Skin of body (tissue), 2 donors: ENCODE measurements around the gene DNAJC24. TPM values are rescaled to one million over a fixed set of nuclear protein-coding genes. Genes with fewer than 3 reads are reported as not detected.
"Not testable (repeated sequence)": the region's sequence is repeated elsewhere in the genome, so short reads cannot be mapped to it uniquely, and the experiment has no call there.

ENCODE experiments used
- DNase-seq: peaks from one replicate; lab custom pipeline; 2025; lab: John Stamatoyannopoulos, UW
- total RNA-seq: library from RNA; depleted of rRNA; stranded (reverse); fragments of >200 nt; gene quantifications from one replicate; pipeline ENCODE4 v1.2.3, GENCODE V29; 2014

DNAJC24 gene, protein sequence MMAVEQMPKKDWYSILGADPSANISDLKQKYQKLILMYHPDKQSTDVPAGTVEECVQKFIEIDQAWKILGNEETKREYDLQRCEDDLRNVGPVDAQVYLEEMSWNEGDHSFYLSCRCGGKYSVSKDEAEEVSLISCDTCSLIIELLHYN
- 14.7 TPM for total RNA-seq

DNA sequence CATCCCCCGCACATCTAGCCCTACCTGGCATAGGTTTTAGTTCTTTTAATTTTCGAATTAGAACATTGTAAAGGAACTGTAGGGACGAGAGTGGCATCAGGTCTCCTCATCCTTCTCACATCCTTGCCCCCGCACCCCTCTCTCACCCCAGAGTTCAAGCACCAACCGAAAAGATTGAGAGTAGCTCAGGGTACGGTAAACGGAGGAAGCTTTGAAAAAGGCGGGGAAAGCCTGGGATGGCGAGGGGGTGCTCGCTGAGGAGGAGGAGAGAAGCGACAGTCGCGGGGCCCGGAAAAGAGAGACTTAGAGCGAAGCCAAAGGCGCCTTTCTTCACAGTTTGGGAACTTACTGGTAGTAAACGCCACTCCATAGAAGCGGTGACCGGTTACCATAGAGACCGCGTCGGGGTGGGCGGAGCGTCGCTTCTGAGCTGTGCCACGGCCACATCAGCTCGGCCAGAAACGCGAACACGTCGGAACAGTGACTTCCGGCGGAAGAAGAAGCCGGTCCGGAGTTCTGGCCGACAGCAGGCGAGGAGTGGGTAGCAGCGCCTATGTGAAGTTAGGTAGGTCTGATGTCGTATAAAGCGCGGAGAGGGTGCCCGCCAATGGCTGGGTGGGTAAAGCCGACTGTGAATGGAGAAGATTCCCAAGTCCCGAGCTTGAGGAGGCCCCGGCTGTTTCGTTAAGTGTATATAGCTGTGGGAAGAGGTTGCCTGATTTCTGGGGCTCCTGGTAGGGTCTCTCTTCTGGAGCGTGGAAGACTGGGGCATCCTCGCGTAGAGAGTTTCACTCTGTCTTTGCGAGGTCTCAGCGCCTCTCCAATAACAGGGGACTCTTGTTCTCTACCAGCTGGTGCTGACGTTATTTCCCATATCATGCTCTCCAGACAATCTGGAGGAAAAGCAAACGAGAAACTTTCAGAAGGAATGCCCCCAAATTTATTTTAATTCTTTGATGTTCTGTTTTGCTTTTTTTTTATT, at the start of gene DNAJC24, which contains the start of gene DCDC1:
Gene DNAJC24, plus strand, starts transcription at position 513 of the 982 bp plus-strand sequence. CDS start 889 bp downstream, outside the sequence.
Gene DCDC1, minus strand, starts transcription at position 392 of the 982 bp plus-strand sequence. CDS start 41,459 bp downstream, outside the sequence.
- DNase-seq, result peak; percentile 92

DNA sequence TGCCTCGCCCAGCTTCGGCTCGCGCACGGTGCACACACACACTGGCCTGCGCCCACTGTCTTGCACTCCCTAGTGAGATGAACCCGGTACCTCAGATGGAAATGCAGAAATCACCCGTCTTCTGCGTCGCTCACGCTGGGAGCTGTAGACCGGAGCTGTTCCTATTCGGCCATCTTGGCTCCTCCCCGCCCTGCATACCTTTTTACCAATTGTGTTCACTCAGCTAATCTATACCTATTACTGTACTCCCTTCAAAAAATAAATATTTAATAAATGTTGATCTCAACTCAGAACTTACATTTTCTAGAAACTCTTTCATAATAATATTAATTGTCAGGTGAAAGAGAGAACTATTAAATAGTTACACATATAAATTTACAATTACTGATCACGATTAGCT, 48.2 kb upstream of the DNAJC24 start:
- DNase-seq, result not testable (repeated sequence)

DNA sequence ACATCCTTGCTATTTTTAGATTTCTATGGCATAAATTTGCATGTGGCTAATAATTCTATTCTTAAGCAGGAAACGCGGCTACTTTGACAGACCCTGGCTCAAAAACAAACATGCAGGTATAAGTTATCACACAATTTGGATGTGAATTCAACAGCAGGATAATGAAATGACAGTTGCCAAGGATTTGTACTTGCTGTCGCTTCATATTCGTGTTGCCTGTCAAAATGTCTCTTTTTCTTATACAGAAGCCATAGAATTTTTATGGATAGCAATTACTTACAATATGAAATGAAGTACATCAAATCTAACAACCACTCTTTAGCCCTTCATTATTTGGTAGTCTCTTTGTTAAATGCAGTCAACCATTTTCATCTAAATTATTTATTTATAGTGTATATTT, 46.5 kb upstream of the DNAJC24 start:
- no peak for DNase-seq

DNA sequence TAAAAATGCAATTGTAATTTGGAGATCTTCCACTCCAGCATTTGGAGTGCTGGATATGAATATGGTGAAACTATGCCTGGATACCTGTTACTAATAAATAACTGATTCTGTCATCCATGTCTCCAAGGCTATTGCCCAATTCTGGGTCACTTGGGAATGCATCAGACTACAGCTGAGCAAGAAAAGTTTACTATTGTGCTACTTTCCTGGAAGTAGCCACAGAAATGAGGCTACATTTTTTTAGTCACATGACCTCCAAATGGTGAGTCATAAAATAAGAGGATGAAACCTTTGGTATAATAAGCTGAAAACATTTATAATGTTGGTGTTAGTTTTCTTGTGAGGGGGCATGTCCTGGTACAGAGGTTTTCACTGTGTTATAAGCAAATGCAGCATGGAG, 44.5 kb upstream of the DNAJC24 start:
- no peak for DNase-seq

DNA sequence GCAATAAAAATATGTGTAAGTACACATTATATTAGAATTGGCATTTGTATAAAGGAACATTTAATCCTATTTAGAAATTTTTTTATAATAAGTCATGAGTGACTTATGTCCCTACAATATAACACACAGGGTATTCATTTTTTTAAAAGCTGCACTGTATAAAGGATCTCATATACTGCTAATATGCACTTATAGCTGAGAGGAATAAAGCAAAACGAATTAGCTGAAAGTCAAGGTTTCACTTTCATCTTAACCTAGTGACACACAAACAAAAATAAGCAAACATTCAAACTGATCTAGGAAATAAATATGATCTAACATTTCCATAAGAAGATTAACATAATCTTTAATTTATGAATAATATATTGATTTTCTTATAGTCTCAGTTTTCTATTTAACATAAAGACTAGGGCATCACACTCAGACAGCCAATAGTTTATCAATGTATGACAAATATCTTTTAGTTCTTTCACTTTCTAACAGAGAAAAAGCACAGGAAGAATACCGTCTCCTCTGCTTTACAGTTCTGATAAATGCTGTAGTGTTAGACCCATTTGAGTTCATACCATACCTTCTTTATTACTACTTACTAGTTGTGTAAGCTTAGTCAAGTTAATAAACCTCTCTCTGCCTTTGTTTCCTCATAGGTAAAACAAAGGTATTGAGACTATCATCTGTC, 43.1 kb upstream of the DNAJC24 start:
- DNase-seq, result no peak

DNA sequence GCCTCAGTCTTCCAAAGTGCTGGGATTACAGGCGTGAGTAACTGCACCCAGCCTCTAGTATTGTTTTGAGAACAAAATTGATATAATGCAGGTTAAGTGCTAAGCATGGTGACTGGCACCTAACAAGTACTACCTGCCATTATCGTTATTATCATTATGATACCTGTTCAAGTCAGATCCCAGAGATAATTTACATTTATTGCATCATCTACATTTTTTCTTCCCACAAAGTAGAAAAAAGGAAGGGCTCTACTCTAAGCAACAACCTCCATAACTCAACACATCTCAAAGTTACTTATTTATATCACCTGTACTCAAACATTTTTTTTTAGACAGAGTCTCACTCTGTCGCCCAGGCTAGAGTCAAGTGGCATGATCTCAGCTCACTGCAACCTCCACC, 42.2 kb upstream of the DNAJC24 start:
- no peak for DNase-seq

DNA sequence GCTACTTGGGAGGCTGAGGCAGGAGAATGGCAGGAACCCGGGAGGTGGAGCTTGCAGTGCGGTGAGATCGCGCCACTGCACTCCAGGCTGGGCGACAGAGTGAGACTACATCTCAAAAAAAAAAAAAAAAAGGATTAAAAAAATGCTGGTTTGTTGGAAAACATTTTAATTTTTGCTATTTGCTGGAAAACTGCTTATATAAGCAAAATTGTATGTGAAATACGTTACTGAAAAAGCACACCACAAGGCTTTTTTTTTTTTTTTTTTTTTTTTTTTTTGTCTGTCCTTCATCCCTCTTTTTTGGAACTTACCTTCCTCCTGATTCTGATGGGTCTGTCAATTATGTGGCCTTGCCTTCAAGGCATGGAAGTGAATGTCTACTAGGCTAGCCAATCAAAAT, 41.0 kb upstream of the DNAJC24 start:
- no peak for DNase-seq

DNA sequence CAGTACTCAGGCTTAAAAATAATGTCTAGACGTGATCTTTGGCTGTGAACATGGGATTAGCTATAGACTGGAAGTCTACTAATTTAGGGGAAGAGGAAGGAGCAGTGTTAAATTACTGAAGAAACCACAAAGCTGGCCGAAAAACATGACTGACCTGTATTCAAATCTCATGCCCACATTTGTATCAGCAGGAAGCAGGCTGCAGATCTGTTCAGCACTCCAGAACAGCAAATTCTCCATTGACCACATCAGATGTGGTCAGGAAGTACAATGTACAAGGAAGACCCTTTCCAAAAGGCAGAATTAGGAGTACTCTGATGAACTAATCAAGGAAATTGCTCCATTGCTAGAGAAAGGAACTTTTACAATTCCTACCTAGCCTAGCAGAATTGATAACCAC, 31.9 kb upstream of the DNAJC24 start:
- DNase-seq, result no peak

DNA sequence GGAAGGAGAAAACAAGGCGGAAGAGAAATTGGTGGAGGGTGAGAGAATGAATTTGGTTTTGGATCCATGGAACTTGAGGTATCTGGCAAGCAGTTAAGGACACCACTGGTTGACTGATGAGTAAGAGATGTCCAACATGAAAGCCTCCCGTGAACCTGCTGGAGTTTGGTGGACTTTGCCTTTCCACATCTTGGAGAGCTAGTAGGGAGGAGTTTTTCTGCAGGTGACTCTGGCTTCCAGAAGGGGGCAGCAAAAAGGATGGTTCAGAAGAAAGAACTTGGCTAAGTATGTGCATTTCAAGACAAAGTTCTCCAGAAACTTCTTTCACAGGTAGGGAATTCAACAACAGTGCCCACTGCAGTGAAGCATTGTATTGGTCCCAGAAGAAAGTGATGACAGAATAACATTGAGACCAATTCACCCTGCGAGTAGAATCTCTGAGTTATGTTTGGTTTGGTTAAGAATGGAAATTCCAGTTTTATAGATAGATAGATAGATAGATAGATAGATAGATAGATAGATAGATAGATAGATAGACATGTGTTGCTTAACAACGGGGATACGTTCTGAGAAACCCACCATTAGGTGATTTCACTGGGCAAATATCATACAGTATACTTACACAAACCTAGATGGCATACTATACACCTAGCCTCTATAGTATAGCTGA, 28.6 kb upstream of the DNAJC24 start:
- no peak for DNase-seq

DNA sequence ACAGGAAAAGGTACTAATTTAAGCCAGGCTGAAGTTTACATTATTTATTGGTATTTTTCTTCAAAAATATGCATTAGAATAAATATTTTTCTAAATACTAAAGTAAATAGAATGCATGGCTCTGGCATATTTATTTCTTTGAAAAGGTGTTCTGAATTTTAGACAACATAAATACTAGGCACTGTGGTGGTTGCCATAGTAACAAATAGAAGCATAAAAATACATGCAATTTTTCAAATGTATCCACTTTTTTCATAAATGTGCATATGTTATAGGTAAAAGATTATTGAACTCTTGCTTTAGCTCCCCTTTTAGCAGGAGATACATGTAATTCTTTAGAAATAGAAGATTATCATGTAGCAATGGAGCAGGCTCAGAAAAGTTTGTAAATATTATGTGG, 18.5 kb upstream of the DNAJC24 start:
- DNase-seq, result no peak

DNA sequence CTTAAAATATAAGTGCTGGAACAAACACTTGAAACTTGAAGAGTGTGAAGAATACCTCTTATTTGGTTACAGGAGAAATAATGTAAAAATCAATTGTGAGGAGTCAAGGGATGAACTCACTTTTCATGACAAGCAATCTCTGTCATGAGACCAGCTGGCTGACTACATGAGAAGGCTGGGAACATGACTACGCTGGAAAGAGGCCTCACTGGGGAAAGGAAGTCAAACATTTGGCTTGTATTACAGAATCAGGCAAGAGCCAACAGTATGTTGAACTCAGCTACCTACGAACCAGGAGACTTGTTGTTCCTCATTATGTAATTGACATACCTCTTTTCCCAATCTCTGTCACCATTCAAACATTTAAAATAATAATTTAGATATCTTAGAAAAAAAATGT, 14.5 kb upstream of the DNAJC24 start:
- peak; percentile 12 for DNase-seq

DNA sequence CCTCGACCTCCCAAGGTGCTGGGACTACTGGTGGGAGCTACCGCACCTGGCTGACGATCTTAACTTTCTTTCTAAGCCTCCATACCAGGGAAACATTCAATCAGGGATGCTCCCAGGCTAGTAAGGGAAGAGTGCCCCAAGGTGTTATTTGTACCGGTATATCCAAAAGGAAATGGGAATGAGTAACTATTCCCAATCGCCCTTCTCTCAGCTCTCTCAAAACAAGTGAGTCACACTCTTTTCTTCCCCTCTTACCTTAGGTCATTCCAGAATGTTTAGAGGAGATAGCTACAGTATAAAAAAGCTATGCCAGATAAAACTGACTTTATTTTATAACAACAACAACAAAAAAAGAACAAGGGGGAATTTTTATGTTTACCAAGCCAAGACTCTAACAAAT, 13.8 kb upstream of the DNAJC24 start:
- DNase-seq, result no peak

DNA sequence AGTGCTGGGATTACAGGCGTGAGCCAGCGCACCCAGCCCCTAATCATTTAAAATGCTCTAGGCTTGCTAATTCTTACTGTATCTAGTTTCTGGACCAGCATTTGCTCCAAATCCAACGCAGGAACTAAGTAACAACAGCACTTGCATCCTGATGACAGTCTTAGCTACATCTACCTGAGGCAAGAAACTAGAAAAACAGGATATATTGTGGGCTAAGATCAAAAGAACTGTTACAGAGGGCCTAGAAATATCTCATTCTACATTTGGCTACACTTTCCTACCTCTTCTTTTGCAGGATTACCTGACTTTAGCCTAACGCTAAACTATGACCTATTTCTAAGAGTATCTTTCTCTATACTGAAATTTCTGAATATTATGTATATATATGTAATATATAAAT, 7.9 kb upstream of the DNAJC24 start:
- no peak for DNase-seq

DNA sequence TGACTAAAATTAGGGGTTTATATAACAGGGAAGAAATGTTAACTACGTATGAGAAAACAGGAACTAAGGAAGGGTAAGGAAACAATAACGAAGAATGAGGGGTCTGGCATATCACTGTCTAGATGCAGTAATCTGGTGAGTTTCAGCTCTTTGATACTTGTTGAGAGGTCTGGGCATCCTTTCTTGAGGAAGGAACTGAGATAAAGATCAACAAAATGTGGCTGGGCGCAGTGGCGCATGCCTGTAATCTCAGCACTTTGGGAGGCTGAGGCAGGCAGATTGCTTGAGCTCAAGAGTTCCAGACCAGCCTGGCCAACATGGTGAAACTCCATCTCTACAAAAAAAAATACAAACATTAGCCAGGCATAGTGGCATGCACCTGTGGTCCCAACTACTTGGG, 2.9 kb upstream of the DNAJC24 start:
- no peak for DNase-seq

DNA sequence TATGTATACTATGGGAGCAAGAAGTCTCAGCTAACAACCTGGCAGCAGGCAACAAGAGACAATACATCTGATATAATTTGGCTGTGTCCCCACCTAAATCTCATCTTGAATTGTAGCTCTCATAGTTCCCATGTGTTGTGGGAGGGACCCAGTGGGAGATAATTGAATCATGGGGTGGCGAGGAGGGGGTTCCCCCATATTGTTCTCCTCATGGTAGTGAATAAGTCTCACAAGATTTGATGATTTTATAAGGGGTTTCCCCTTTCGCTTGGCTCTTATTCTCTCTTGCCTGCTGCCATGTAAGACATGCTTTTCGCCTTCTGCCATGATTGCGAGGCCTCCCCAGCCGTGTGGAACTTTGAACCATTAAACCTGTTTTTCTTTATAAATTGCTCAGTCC, 6.2 kb downstream of the DNAJC24 start:
- DNase-seq, result no peak

DNA sequence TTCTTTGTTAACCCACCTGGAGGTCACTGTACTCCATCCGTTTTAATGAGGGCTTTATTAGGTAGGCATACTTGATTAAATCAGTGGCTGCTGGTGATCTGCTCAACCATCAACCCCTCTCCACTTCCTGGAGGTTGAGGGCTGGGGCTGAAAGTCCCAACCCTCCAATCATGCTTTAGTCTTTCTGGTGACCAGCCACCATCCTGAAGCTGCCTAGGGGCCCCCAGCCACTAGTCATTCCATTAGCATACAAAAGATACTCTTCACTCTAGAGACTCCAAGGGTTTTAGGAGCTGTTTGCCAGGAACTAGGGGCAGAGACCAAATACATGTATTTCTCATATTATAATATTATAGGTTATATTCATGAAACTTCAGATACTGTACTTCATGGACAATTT, 13.5 kb downstream of the DNAJC24 start:
- DNase-seq, result no peak

DNA sequence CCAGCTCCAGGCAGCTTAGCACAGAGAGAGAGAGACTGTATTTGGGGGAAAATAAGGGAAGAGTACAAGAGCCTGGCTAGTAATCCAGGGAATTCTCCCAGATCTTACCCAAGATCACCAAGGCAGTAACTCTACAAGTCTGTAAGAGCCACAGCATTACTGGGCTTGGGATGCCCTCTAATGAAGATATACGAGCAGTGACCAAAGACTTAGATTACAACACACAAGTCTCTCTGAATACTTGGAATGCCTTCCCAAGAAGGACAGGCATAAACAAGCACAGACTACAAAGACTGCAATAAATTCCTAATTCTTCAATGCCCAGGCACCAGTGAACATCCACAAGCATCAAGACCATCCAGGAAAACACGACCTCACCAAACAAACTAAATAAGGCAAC, 17.7 kb downstream of the DNAJC24 start:
- DNase-seq, result no peak

DNA sequence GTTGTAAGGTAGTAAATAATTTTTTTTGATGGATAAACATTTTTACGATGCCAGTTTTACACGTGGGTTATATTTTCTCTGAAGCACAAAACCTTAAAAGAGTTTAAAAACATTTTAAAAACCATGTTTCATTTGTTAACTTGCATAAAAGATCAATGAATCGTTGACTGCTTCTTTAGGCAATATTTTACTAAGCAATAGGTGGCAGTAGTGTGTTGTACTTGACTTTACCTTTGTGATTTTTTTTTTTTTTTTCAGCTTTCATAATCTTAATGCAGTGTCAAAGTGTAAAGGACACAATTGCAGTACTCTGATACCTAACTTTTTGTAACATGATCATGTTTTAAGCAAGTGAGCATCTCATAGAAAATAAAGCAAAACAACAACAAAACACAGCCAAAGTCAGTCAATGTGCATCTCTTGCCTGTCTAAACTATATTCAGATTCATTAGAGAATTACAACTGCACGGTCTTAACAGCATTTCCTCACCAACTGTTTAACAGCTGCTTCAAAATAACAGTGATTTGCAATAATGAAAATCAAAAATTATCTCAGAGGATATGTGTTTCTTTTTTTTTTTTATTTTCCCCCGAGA, 27.7 kb downstream of the DNAJC24 start:
- DNase-seq, result no peak

DNA sequence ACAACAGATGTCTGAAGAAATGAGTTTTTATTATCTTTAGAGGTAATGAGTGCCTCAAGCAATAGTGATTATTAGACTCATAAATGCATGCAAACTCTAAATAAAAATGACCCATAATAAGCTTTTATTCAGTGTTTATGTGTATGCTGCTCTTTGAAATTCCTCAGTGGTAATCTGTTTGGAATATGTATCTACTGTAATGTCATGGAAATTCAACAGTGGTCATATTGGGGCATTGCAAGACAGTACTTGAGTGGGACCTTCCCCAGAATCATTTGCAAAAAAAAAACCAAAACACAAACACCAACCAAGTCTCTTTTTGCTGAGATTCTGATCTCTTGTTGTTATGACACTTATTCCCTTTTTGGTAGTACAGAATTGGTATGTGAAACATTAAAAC, 35.0 kb downstream of the DNAJC24 start:
- no peak for DNase-seq

DNA sequence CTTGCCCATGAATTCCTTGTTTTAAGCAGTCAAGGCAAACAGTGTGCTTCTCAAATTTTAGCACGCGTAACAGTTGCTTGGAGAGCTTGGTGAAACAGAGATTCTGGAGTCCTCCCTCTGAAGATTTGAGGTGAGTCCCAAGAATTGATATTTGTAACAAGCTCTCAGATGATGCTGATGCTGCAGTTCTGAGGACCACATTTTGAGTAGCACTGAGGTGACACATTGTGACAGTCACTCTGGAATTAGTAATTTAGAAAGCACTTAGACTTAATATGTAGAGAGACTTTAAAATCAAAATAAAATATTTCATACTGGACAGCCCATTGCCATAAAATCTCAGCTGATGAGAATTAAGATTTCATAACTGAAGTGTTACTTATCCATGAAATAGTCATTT, 38.5 kb downstream of the DNAJC24 start:
- no peak for DNase-seq

DNA sequence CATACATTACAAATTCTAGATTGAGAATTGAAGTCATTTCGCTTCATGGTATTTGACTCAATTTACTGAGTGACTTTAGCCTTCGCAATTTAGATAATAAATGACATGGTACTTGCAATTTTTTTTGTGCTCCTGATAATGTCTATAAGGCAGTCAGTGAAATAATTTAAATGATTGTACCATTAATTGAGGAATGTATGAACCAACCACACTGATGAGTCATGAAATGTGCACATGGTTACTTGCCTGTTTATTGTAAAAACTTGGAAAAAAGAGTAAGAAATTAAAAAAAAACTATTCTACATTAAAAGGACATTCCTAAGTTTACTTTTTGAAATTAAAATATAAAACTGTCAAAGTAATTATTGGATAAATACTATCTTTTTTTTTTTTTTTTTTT, 43.3 kb downstream of the DNAJC24 start:
- no peak for DNase-seq
